ENCODE results near the gene UMAD1. TPM values are rescaled to one million over a fixed set of nuclear protein-coding genes. Genes with fewer than 3 reads are reported as not detected.
"Not testable (repeated sequence)": the region's sequence is repeated elsewhere in the genome, so short reads cannot be mapped to it uniquely, and the experiment has no call there.

UMAD1 gene
- total and polyA plus RNA-seq, 3 donors from 2014 or later, result 11.1 to 17.3 (median 12.6) TPM

- H3K36me3 ChIP-seq (ENCODE audit: low read depth, missing control alignments), result no peaks in the 10 kb centered on the region
- no peaks in the 10 kb centered on the region for H3K27me3 ChIP-seq
- TF ChIP-seq CTCF (IDR thresholded peaks at IDR 0.05) (no peak), POLR2A (IDR thresholded peaks at IDR 0.05) (no peak)
- no peak for DNase-seq
- intact Hi-C loops (cut with DNase I; ENCODE audit: low total_unique reads), result no loop called here
- no peaks in the 10 kb centered on the region for H3K9me3 ChIP-seq
- no peaks in the 10 kb centered on the region for H3K4me1 ChIP-seq
- WGBS, 2 donors, result 57 to 85% methylated on average over 3 of the region's 3 CpGs
- no peak overlapping the region for H3K4me3 ChIP-seq
- no peak overlapping the region for H3K27ac ChIP-seq
These were observed 10.9 kb downstream of the UMAD1 start for GRCh38 chr7:7651479-7651878.

- TF ChIP-seq CTCF (IDR thresholded peaks at IDR 0.05) (no peak), POLR2A (IDR thresholded peaks at IDR 0.05) (no peak)
- Histone ChIP-seq H3K9me3 (no peaks in the 10 kb centered on the region), H3K36me3 (ENCODE audit: low read depth, missing control alignments) (no peaks in the 10 kb centered on the region), H3K27me3 (no peaks in the 10 kb centered on the region), H3K4me3 (no peak overlapping the region), H3K4me1 (no peaks in the 10 kb centered on the region), H3K27ac (no peak overlapping the region)
- 95 to 100% methylated on average over 1 of the region's 1 CpG for WGBS, 2 donors
- intact Hi-C loops (cut with DNase I; ENCODE audit: low total_unique reads), result no loop called here
- no peak for DNase-seq
These were observed 12.4 kb downstream of the UMAD1 start for GRCh38 chr7:7652798-7653540.

GRCh38 chr7:7653593-7654187 is 13.1 kb downstream of the UMAD1 start:
- TF ChIP-seq CTCF (IDR thresholded peaks at IDR 0.05) (peak in 1 of 3 experiments; percentile 53), POLR2A (IDR thresholded peaks at IDR 0.05) (no peak)
- Histone ChIP-seq H3K27ac (no peak overlapping the region), H3K9me3 (no peaks in the 10 kb centered on the region), H3K36me3 (ENCODE audit: low read depth, missing control alignments) (no peaks in the 10 kb centered on the region), H3K4me3 (no peak overlapping the region), H3K4me1 (no peaks in the 10 kb centered on the region), H3K27me3 (no peaks in the 10 kb centered on the region)
- DNase-seq, result no peak
- intact Hi-C loops (cut with DNase I; ENCODE audit: low total_unique reads), result no loop called here
- WGBS, 2 donors, result 72% methylated on average over 3 of the region's 3 CpGs

- intact Hi-C loops (cut with DNase I; ENCODE audit: low total_unique reads), result no loop called here
- TF ChIP-seq POLR2A (IDR thresholded peaks at IDR 0.05), result no peak
- Histone ChIP-seq H3K27ac (no peak overlapping the region), H3K4me1 (no peaks in the 10 kb centered on the region), H3K27me3 (no peaks in the 10 kb centered on the region), H3K9me3 (no peaks in the 10 kb centered on the region), H3K4me3 (no peak overlapping the region), H3K36me3 (ENCODE audit: low read depth, missing control alignments) (no peaks in the 10 kb centered on the region)
- no peak for DNase-seq
- WGBS, 2 donors, result 80 to 81% methylated on average over 4 of the region's 4 CpGs
These were observed 14.6 kb downstream of the UMAD1 start for GRCh38 chr7:7654964-7655715.

- H3K27ac ChIP-seq; intact Hi-C loops (cut with DNase I; ENCODE audit: low total_unique reads): not testable (repeated sequence)
- 95% methylated on average over 3 of the region's 3 CpGs for WGBS, 2 donors
These were observed 15.9 kb downstream of the UMAD1 start for GRCh38 chr7:7656459-7656858.

More at GRCh38 chr7:7656459-7656858, 15.9 kb downstream of the UMAD1 start:
- H3K4me1 ChIP-seq; H3K36me3 ChIP-seq (ENCODE audit: low read depth, missing control alignments); DNase-seq; H3K9me3 ChIP-seq; H3K4me3 ChIP-seq; H3K27me3 ChIP-seq: not testable (repeated sequence)

All from testis (tissue), 3 donors.